Breast epithelium (tissue), 3 donors: ENCODE results near the gene HIBADH.

Experiments
- CTCF ChIP-seq, 3 donors: fragments of 450-650 bp; IDR thresholded peaks; one replicate each; pipeline ENCODE4 v1.5.1; 2016 to 2017; ENCODE audit warnings: antibody characterized with exemption in 3 of 3, mild to moderate bottlenecking in 3 of 3, moderate library complexity in 3 of 3
- POLR2A ChIP-seq: fragments of 450-650 bp; IDR thresholded peaks from one replicate; pipeline ENCODE4 v1.6.1; 2016; ENCODE audit warnings: antibody characterized with exemption, mild to moderate bottlenecking, moderate library complexity
- POLR2AphosphoS5 ChIP-seq, 3 donors: sonication (generic); formaldehyde crosslinking; IDR thresholded peaks; one replicate each; pipeline ENCODE4 v1.6.1; 2017; ENCODE audit warnings: antibody characterized with exemption in 3 of 3

DNA sequence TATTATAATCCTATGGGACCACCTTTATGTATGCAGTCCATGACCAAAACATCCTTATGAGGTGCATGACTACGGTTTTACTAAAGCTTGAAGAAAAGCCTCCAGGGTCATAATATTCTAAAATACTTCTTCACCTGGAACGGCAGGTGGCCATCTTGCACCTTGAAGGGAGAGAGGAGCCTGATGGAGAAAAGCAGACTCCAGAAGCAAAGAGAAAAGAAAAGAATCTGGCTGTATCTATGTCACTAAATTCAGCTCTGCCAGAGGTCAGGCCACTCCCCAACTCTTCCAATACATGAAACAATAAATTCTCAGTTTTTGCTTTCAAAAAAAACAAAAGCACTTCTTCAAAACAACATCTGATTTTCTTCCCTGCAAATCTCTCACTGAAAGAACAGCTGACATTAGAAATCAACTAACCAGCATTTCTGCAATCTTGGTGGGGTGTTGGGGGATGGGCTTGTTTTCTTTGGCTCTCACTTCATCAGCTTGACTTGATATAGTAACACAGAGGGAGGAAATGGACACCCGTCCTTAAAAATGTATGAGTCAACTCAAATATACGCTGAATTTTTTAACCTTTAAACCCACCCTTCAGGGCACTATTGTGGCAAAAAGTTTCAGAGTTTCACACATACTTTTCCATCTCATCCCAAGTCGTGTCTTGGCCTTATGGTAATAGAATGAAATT lies 21.7 kb downstream of the HIBADH start:
- TF ChIP-seq CTCF (IDR thresholded peaks at IDR 0.05): no peak
- no peak for TF ChIP-seq POLR2A
- TF ChIP-seq POLR2AphosphoS5 (IDR thresholded peaks at IDR 0.05): no peak
